ENCODE data around the gene TIMP2.

DNA sequence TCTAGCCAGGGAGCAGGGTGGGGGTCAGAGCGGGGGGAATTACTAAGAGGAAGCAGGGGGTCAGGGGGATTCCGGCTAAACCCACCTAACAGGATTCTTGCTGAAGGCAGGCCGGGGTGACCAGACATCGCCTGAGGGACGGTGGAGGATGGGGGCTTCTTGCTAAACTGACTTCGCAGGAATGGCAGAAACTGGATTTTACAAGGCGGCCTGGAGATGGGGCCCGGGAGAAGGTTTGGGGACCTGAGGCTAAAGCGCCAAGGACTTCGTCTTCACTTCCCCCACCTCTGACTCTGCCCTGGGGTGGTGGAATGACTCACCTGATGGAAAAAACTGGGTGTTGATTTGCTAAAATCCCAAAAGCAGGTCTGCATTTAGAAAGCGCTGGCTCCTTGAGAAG lies 31.1 kb upstream of the TIMP2 start:
- TF ChIP-seq, protein P1, sequence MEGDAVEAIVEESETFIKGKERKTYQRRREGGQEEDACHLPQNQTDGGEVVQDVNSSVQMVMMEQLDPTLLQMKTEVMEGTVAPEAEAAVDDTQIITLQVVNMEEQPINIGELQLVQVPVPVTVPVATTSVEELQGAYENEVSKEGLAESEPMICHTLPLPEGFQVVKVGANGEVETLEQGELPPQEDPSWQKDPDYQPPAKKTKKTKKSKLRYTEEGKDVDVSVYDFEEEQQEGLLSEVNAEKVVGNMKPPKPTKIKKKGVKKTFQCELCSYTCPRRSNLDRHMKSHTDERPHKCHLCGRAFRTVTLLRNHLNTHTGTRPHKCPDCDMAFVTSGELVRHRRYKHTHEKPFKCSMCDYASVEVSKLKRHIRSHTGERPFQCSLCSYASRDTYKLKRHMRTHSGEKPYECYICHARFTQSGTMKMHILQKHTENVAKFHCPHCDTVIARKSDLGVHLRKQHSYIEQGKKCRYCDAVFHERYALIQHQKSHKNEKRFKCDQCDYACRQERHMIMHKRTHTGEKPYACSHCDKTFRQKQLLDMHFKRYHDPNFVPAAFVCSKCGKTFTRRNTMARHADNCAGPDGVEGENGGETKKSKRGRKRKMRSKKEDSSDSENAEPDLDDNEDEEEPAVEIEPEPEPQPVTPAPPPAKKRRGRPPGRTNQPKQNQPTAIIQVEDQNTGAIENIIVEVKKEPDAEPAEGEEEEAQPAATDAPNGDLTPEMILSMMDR (IDR thresholded peaks at IDR 0.05): no peak
- TF ChIP-seq POLR2AphosphoS5 (IDR thresholded peaks at IDR 0.05; ENCODE audit: low read depth, low read length): no peak
